Body of pancreas (tissue), 4 donors: ENCODE measurements around the gene RPN2. TPM values are rescaled to one million over a fixed set of nuclear protein-coding genes. Genes with fewer than 3 reads are reported as not detected.

Experiments used
- ATAC-seq: fragments of 150-250 bp; one replicate; pipeline ENCODE4 v1.9.1; 2016
- DNase-seq, 4 donors: peaks; one replicate each; pipeline ENCODE4 v3.0.0-alpha.2; 2019
- H3K27ac ChIP-seq, 4 donors: fragments of 200-600 bp; sonication (generic); 1 replicate in 3 of 4; 2 replicates in 1 of 4; pipeline versions ENCODE4 v1.5.1 to v1.6.1; 2016 to 2019; ENCODE audit warnings: mild to moderate bottlenecking in 1 of 4, mixed read lengths in 1 of 4, moderate library complexity in 1 of 4
- H3K27me3 ChIP-seq, 2 donors: fragments of 200-600 bp; sonication (generic); one replicate each; pipeline ENCODE4 v1.6.0; 2016; ENCODE audit warnings: mild to moderate bottlenecking in 1 of 2
- H3K36me3 ChIP-seq, 2 donors: fragments of 200-600 bp; sonication (generic); replicated peaks in 1 of 2; 2 replicates each; pipeline ENCODE4 v1.5.1; 2016; ENCODE audit warnings: low read depth in 2 of 2; ENCODE audit not compliant: insufficient read depth in 1 of 2
- H3K4me1 ChIP-seq: fragments of 200-600 bp; sonication (generic); one replicate; pipeline ENCODE4 v1.6.0; 2016
- H3K4me3 ChIP-seq, 2 donors: fragments of 200-600 bp; sonication (generic); 1 replicate in 1 of 2; 2 replicates in 1 of 2; pipeline ENCODE4 v1.5.1; 2016 to 2019
- H3K9me3 ChIP-seq, 3 donors: fragments of 200-600 bp; sonication (generic); 1 replicate in 2 of 3; 2 replicates in 1 of 3; pipeline ENCODE4 v1.5.1; 2016
- POLR2A ChIP-seq, 3 donors: fragments of 450-650 bp; IDR thresholded peaks; one replicate each; pipeline ENCODE4 v1.6.1; 2016; ENCODE audit warnings: antibody characterized with exemption in 3 of 3, mild to moderate bottlenecking in 2 of 3
- WGBS, 2 donors: methylation state at CpG; one replicate each; pipeline ENCODE4 v1.1.5; 2017; 5-methylcytosine and 5-hydroxymethylcytosine counted together
- intact Hi-C: fragments of 100-400 bp; cut with DNase I; formaldehyde crosslinking; loops from one replicate; pipeline ENCODE4 v1.15.1; 2023
- total RNA-seq, 2 donors: library from RNA; depleted of rRNA; stranded (reverse); fragments of >200 nt; gene quantifications; one replicate each; pipeline ENCODE4 v1.1.0, GENCODE V29; 2016
- TF ChIP-seq, protein P1 (sequence below), 7 experiments: fragments of 450-650 bp in 4 of 7; fragments of 200-600 bp in 3 of 7; sonication (generic) in 3 of 7; IDR thresholded peaks; one replicate each; pipeline ENCODE4 v1.5.1; 2016 to 2019; ENCODE audit warnings: antibody characterized with exemption in 7 of 7

The RPN2 gene
- total RNA-seq, 2 donors from 2014 or later, result 70.0 to 111 TPM

DNA sequence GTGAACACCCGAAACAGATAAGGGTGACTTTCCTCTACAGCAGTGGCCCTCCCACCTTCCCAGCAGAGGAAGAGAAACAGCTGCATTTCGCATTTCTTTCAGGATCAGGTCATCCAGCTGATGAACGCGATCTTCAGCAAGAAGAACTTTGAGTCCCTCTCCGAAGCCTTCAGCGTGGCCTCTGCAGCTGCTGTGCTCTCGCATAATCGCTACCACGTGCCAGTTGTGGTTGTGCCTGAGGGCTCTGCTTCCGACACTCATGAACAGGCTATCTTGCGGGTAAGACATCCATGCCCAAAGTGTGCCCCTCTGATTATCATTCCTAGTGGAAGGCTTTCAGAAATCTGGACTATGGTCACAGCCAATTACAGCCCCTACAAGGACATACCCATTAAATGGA, 28.0 kb downstream of the RPN2 start:
- Histone ChIP-seq H3K9me3 (no peaks in the 10 kb centered on the region), H3K4me1 (peaks cover 16% of the 10 kb centered on the region), H3K4me3 (no peak overlapping the region), H3K36me3 (peaks cover 17 to 28% of the 10 kb centered on the region in 2 donors), H3K27me3 (no peaks in the 10 kb centered on the region), H3K27ac (no peak overlapping the region)
- TF ChIP-seq, protein P1, sequence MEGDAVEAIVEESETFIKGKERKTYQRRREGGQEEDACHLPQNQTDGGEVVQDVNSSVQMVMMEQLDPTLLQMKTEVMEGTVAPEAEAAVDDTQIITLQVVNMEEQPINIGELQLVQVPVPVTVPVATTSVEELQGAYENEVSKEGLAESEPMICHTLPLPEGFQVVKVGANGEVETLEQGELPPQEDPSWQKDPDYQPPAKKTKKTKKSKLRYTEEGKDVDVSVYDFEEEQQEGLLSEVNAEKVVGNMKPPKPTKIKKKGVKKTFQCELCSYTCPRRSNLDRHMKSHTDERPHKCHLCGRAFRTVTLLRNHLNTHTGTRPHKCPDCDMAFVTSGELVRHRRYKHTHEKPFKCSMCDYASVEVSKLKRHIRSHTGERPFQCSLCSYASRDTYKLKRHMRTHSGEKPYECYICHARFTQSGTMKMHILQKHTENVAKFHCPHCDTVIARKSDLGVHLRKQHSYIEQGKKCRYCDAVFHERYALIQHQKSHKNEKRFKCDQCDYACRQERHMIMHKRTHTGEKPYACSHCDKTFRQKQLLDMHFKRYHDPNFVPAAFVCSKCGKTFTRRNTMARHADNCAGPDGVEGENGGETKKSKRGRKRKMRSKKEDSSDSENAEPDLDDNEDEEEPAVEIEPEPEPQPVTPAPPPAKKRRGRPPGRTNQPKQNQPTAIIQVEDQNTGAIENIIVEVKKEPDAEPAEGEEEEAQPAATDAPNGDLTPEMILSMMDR (IDR thresholded peaks at IDR 0.05), result no peak
- no peak for TF ChIP-seq POLR2A (IDR thresholded peaks at IDR 0.05)
- no peak for ATAC-seq
- 73 to 79% methylated on average over 9 to 11 of the region's 11 CpGs for WGBS, 2 donors
- no peak for DNase-seq
- intact Hi-C loops, result no loop called here

DNA sequence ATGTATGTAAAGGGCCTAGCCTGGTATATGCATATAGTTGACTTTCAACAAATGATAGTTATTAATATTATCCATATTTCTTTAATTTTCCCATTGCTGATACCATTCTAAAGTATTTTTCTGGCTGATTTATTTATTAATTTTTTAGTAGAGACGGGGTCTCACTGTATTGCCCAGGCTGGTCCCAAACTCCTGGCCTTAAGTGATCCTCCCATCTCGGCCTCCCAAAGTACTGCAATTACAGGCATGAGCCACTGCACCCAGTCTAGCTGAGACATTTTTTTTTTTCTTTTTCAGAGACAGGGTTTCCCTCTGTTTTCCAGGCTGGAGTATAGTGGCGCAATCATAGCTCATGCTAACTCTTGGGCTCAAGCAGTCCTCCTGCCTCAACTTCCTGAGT, 30.1 kb downstream of the RPN2 start:
- no peak for ATAC-seq

DNA sequence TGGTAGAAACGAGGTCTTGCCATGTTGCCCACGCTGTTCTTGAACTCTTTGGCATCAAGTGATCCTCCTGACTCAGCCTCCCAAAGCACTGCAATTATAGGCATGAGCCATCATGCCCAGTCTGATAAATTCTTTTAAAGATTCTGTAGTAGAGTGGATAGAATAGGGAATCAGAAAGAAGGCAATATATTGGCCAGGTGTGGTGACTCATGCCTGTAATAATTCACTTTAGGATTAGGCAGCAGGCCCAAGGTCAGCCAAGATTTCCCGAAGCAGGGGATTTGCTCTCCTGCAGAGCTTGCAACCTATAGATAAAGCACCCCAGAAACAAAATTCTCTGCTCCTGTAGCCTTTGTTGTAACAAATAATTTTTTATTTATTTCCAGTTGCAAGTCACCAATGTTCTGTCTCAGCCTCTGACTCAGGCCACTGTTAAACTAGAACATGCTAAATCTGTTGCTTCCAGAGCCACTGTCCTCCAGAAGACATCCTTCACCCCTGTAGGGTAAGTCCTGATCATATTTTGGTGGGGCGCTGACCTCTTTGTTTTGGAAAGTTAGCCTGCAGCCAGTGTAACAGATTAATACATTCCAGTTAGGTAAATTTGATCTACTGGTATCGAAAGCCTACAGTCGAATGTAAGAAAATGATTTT, 30.7 kb downstream of the RPN2 start:
- H3K27me3 ChIP-seq, result no peaks in the 10 kb centered on the region
- 53 to 64% methylated on average over 6 of the region's 6 CpGs for WGBS, 2 donors
- no peaks in the 10 kb centered on the region for H3K9me3 ChIP-seq
- DNase-seq (peak; percentile 41 to 69 (median 62)), ATAC-seq (peak; percentile 86)
- no peak for TF ChIP-seq POLR2A (IDR thresholded peaks at IDR 0.05)
- intact Hi-C loops, result no loop called here
- peaks cover 16% of the 10 kb centered on the region for H3K4me1 ChIP-seq
- peak overlapping the region in 3 of 4 donors; percentile 37 to 74 (median 42) for H3K27ac ChIP-seq
- no peak overlapping the region for H3K4me3 ChIP-seq
- peaks cover 17 to 29% of the 10 kb centered on the region in 2 donors for H3K36me3 ChIP-seq

More for the DNA sequence above, 30.1 kb downstream of the RPN2 start:
- no peaks in the 10 kb centered on the region for H3K27me3 ChIP-seq
- peak overlapping the region in 3 of 4 donors; percentile 24 to 74 (median 37) for H3K27ac ChIP-seq
- peaks cover 17 to 34% of the 10 kb centered on the region in 2 donors for H3K36me3 ChIP-seq
- no peak for TF ChIP-seq POLR2A (IDR thresholded peaks at IDR 0.05)
- TF ChIP-seq, protein P1 (IDR thresholded peaks at IDR 0.05), result no peak
- intact Hi-C loops, result no loop called here
- H3K4me1 ChIP-seq, result peaks cover 16% of the 10 kb centered on the region
- H3K9me3 ChIP-seq, result no peaks in the 10 kb centered on the region
- no peak overlapping the region for H3K4me3 ChIP-seq
- no peak for DNase-seq
- WGBS, 2 donors, result 93 to 97% methylated on average over 3 of the region's 3 CpGs

DNA sequence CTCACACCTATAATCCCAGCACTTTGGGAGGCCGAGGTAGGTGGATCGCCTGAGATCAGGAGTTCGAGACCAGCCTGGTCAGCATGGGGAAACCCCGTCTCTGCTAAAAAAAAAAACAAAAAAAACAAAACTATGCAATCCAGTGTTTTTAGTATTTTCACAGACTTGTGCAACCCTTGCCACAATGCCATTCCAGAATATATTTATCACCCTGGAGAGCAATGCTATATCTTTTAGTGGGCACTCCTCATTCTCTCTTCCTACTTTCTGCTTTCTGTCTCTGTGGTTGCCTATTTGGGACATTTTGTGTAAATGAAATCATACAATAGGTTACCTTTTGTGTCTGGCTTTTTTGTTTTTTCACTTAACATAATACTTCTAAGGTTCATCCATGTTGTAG, 39.3 kb downstream of the RPN2 start:
- Histone ChIP-seq H3K27ac (no peak overlapping the region), H3K36me3 (peaks cover 0 to 22% of the 10 kb centered on the region in 2 donors), H3K27me3 (no peaks in the 10 kb centered on the region), H3K4me3 (no peak overlapping the region), H3K4me1 (peaks cover 14% of the 10 kb centered on the region), H3K9me3 (no peaks in the 10 kb centered on the region)
- WGBS, 2 donors, result 96 to 98% methylated on average over 4 of the region's 4 CpGs
- DNase-seq (peak in 1 of 4 donors; percentile 6), ATAC-seq (no peak)
- TF ChIP-seq, protein P1 (IDR thresholded peaks at IDR 0.05), result no peak
- no peak for TF ChIP-seq POLR2A (IDR thresholded peaks at IDR 0.05)
- intact Hi-C loops, result no loop called here

DNA sequence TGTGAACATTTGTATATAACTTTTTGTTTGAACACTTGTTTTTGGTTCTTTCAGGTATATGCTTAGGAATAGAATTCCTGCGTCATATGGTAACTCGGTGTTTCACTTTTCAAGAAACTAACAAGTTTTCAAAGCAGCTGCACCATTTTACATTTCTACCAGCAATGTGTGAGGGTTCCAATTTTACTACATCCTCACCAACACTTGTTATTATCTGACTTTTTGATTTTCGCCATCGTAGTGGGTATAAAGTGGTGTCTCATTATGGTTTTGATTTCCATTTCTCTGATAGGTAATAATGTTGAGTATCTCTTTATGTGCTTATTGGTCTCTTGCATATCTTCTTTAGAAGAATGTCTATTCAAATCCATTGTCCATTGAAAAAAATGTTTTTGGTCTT, 39.8 kb downstream of the RPN2 start:
- no peak overlapping the region for H3K4me3 ChIP-seq
- intact Hi-C loops, result no loop called here
- H3K4me1 ChIP-seq, result peaks cover 14% of the 10 kb centered on the region

More for the DNA sequence above, 39.8 kb downstream of the RPN2 start:
- ATAC-seq, result no peak
- TF ChIP-seq, protein P1 (IDR thresholded peaks at IDR 0.05), result no peak
- no peak for TF ChIP-seq POLR2A (IDR thresholded peaks at IDR 0.05)
- DNase-seq, result no peak
- WGBS, 2 donors, result 71 to 72% methylated on average over 4 of the region's 4 CpGs
- no peaks in the 10 kb centered on the region for H3K9me3 ChIP-seq
- H3K27ac ChIP-seq, result no peak overlapping the region
- no peaks in the 10 kb centered on the region for H3K27me3 ChIP-seq
- peaks cover 0 to 19% of the 10 kb centered on the region in 2 donors for H3K36me3 ChIP-seq
